Osteoblast (primary cell): ENCODE data around the gene PSME2. TPM values are rescaled to one million over a fixed set of nuclear protein-coding genes. Genes with fewer than 3 reads are reported as not detected.

Source experiments
- DNase-seq: peaks from one replicate; pipeline ENCODE4 v3.0.0; 2011; ENCODE audit warnings: low spot score, mixed read lengths; ENCODE audit not compliant: insufficient read length; ENCODE audit errors: missing footprints
- H2AFZ ChIP-seq: 2 replicates; pipeline ENCODE4 v1.6.0; 2011; ENCODE audit warnings: mild to moderate bottlenecking, low read length
- H3K27ac ChIP-seq: 2 replicates; pipeline ENCODE4 v1.5.1; 2011; ENCODE audit warnings: mild to moderate bottlenecking, low read depth, low read length, moderate library complexity
- H3K27me3 ChIP-seq: 2 replicates; pipeline ENCODE4 v1.6.0; 2012; ENCODE audit warnings: mild to moderate bottlenecking, control low read depth, inconsistent platforms, low read length, moderate library complexity; ENCODE audit not compliant: insufficient read depth
- H3K36me3 ChIP-seq: 2 replicates; pipeline ENCODE4 v1.5.1; 2011; ENCODE audit warnings: mild to moderate bottlenecking, low read length, control low read depth, moderate library complexity; ENCODE audit not compliant: insufficient read depth
- H3K4me1 ChIP-seq: 2 replicates; pipeline ENCODE4 v1.5.1; 2011; ENCODE audit warnings: mild to moderate bottlenecking, low read length, control low read depth, moderate library complexity; ENCODE audit not compliant: insufficient read depth
- H3K4me2 ChIP-seq: 2 replicates; pipeline ENCODE4 v1.6.0; 2011; ENCODE audit warnings: mild to moderate bottlenecking, low read length; ENCODE audit not compliant: insufficient read depth
- H3K4me3 ChIP-seq: fragments of 200-600 bp; sonication (generic); 3 replicates; pipeline ENCODE4 v1.5.1; 2012; ENCODE audit warnings: mild to moderate bottlenecking, low read length, inconsistent platforms; ENCODE audit not compliant: insufficient read depth
- H3K79me2 ChIP-seq: 2 replicates; pipeline ENCODE4 v1.6.0; 2012; ENCODE audit warnings: mild to moderate bottlenecking, low read length, control low read depth, inconsistent platforms; ENCODE audit not compliant: insufficient read depth
- H3K9me3 ChIP-seq: 2 replicates; pipeline ENCODE4 v1.5.1; 2011; ENCODE audit warnings: low read depth, low read length, control low read depth
- H4K20me1 ChIP-seq: 2 replicates; pipeline ENCODE4 v1.6.0; 2012; ENCODE audit warnings: mild to moderate bottlenecking, low read length, control low read depth; ENCODE audit not compliant: insufficient read depth
- total RNA-seq: library from RNA; depleted of rRNA; stranded (reverse); fragments of >200 nt; gene quantifications from 2 replicates; pipeline ENCODE4 v1.2.3, GENCODE V29; 2012
- TF ChIP-seq, protein P1 (sequence below): IDR thresholded peaks from 2 replicates; pipeline ENCODE4 v1.5.1; 2011; ENCODE audit warnings: mild to moderate bottlenecking, low read depth, low read length, moderate library complexity; ENCODE audit errors: extremely low read depth

PSME2 gene
- total RNA-seq, 1 donor, result 55.7 TPM

- H3K27me3 ChIP-seq, result no peaks in the 10 kb centered on the region
- no peaks in the 10 kb centered on the region for H3K4me1 ChIP-seq
- peaks cover 50% of the 10 kb centered on the region for H3K36me3 ChIP-seq
- TF ChIP-seq, protein P1, sequence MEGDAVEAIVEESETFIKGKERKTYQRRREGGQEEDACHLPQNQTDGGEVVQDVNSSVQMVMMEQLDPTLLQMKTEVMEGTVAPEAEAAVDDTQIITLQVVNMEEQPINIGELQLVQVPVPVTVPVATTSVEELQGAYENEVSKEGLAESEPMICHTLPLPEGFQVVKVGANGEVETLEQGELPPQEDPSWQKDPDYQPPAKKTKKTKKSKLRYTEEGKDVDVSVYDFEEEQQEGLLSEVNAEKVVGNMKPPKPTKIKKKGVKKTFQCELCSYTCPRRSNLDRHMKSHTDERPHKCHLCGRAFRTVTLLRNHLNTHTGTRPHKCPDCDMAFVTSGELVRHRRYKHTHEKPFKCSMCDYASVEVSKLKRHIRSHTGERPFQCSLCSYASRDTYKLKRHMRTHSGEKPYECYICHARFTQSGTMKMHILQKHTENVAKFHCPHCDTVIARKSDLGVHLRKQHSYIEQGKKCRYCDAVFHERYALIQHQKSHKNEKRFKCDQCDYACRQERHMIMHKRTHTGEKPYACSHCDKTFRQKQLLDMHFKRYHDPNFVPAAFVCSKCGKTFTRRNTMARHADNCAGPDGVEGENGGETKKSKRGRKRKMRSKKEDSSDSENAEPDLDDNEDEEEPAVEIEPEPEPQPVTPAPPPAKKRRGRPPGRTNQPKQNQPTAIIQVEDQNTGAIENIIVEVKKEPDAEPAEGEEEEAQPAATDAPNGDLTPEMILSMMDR, result no peak
- no peaks in the 10 kb centered on the region for H3K79me2 ChIP-seq
- H3K27ac ChIP-seq, result no peak overlapping the region
- no peak overlapping the region for H3K4me3 ChIP-seq
- H3K9me3 ChIP-seq, result no peaks in the 10 kb centered on the region
- no peak for DNase-seq
- no peak overlapping the region for H2AFZ ChIP-seq
- no peaks in the 10 kb centered on the region for H4K20me1 ChIP-seq
- no peak overlapping the region for H3K4me2 ChIP-seq
These were observed 23.5 kb downstream of the PSME2 start for GRCh38 chr14:24122898-24123297.

- H3K4me3 ChIP-seq, result no peak overlapping the region
- no peaks in the 10 kb centered on the region for H3K9me3 ChIP-seq
- no peak overlapping the region for H2AFZ ChIP-seq
- H3K27ac ChIP-seq, result no peak overlapping the region
- TF ChIP-seq, protein P1, result no peak
- no peaks in the 10 kb centered on the region for H3K79me2 ChIP-seq
- no peak overlapping the region for H3K4me2 ChIP-seq
- H3K27me3 ChIP-seq, result no peaks in the 10 kb centered on the region
- no peaks in the 10 kb centered on the region for H4K20me1 ChIP-seq
- no peaks in the 10 kb centered on the region for H3K4me1 ChIP-seq
- peaks cover 55% of the 10 kb centered on the region for H3K36me3 ChIP-seq
- DNase-seq, result no peak
These were observed 24.0 kb downstream of the PSME2 start for GRCh38 chr14:24122416-24122815.

DNA sequence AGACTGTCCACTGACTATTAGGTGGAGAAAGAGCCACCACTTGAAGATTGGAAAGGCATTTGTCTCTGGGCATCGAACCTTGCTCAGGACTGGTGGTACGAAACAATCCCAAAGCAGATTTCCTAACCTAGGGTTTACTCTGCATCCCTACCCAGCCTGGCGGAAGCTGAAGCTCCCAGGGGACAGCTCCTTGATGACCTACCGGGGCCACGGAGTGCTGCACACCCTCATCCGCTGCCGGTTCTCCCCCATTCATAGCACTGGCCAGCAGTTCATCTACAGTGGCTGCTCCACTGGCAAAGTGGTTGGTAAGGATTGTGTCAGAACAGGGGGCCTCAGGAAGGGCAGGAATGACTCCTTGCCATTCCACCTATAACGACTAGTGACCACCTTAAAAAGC is 25.2 kb downstream of the PSME2 start:
- Histone ChIP-seq H3K27ac (no peak overlapping the region), H3K4me3 (no peak overlapping the region), H3K9me3 (no peaks in the 10 kb centered on the region), H4K20me1 (no peaks in the 10 kb centered on the region), H3K4me1 (no peaks in the 10 kb centered on the region), H2AFZ (no peak overlapping the region), H3K4me2 (no peak overlapping the region), H3K79me2 (peaks cover 3% of the 10 kb centered on the region), H3K36me3 (peaks cover 59% of the 10 kb centered on the region), H3K27me3 (no peaks in the 10 kb centered on the region)
- DNase-seq, result no peak
- TF ChIP-seq, protein P1, result no peak

GRCh38 chr14:24119691-24120090 is 26.7 kb downstream of the PSME2 start:
- H3K27me3 ChIP-seq, result no peaks in the 10 kb centered on the region
- TF ChIP-seq, protein P1, result no peak
- no peaks in the 10 kb centered on the region for H4K20me1 ChIP-seq
- no peaks in the 10 kb centered on the region for H3K9me3 ChIP-seq
- no peak overlapping the region for H3K4me2 ChIP-seq
- DNase-seq, result no peak
- peaks cover 13% of the 10 kb centered on the region for H3K79me2 ChIP-seq
- H3K4me1 ChIP-seq, result peaks cover 8% of the 10 kb centered on the region
- H2AFZ ChIP-seq, result no peak overlapping the region
- H3K4me3 ChIP-seq, result no peak overlapping the region
- H3K27ac ChIP-seq, result no peak overlapping the region
- H3K36me3 ChIP-seq, result peaks cover 59% of the 10 kb centered on the region
